Measurements from ENCODE around the gene GRAMD4. TPM values are rescaled to one million over a fixed set of nuclear protein-coding genes. Genes with fewer than 3 reads are reported as not detected.

The GRAMD4 gene
- total RNA-seq, 1 donor from 2014 or later = 58.1 TPM

DNA sequence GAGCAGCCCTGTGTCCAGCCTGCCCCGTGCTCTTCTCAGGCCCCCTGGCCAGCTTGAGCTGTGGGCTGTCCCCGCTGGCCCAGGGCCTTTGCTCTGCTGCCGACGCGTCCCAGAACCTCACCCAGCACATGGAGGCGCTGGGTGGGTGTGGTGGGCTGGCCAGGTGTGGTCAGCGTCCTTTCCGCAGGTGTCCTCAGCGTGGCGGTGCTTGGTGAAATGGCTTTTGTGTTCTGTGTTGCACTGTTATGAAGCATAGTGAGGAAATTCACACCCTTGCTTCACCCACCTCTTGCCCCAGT, 37.4 kb downstream of the GRAMD4 start:
- no peak for DNase-seq

DNA sequence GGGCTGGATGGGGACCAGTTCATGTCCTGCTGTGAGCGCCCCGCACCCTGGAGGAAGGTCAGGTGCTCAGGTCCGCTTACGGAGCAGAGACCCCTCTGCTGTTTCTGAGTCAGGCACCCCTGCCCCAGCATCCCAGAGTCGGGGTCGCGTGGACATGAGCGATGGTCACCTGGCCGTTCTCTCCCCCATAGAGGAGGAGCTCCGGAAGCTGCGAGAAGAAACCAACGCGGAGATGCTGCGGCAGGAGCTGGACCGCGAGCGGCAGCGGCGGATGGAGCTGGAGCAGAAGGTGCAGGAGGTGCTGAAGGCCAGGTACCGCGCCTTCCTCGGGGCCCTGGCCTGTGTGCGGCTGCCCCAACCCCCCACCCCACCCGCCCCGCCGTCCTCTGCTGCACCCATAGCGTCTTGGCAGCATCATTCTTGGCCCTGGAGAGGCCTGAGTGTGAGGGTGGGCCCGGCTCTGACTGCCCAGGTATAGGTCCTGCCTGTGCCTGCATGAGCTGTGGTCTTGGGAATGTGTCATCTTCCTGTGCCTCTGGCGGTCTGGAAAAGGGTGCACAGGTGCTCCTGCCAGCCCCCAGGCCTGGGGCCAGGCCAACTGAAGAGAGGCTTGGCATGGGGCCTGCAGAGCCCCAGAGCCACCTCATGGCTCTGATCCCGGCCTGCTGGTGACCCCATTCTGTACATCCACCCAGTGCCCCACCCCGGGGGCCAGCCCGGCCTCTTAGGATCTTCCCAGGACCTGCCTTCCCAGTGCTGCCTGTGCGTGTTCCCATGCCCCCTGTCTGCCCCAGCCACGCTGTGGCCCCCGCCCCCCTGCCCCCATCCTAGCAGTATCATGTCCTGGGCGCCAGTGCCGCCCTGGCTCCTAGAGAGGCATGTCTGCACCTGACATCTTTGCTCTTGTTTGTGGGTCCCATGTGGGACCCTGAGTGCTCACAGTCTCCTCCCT, 38.1 kb downstream of the GRAMD4 start:
- H3K36me3 ChIP-seq = peaks cover 17% of the 10 kb centered on the region
- H3K27ac ChIP-seq = no peak overlapping the region
- H3K4me3 ChIP-seq = no peak overlapping the region
- no peaks in the 10 kb centered on the region for H3K27me3 ChIP-seq (ENCODE audit: low read depth)
- no peak for ATAC-seq
- TF ChIP-seq, protein P1, sequence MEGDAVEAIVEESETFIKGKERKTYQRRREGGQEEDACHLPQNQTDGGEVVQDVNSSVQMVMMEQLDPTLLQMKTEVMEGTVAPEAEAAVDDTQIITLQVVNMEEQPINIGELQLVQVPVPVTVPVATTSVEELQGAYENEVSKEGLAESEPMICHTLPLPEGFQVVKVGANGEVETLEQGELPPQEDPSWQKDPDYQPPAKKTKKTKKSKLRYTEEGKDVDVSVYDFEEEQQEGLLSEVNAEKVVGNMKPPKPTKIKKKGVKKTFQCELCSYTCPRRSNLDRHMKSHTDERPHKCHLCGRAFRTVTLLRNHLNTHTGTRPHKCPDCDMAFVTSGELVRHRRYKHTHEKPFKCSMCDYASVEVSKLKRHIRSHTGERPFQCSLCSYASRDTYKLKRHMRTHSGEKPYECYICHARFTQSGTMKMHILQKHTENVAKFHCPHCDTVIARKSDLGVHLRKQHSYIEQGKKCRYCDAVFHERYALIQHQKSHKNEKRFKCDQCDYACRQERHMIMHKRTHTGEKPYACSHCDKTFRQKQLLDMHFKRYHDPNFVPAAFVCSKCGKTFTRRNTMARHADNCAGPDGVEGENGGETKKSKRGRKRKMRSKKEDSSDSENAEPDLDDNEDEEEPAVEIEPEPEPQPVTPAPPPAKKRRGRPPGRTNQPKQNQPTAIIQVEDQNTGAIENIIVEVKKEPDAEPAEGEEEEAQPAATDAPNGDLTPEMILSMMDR (IDR thresholded peaks at IDR 0.05) = no peak
- intact Hi-C loops (cut with DNase I) = no loop called here
- DNase-seq = no peak
- H3K4me1 ChIP-seq = peaks cover 5% of the 10 kb centered on the region
- no peaks in the 10 kb centered on the region for H3K9me3 ChIP-seq

More for the DNA sequence above, 37.4 kb downstream of the GRAMD4 start:
- TF ChIP-seq, protein P1 (IDR thresholded peaks at IDR 0.05) = no peak
- no peaks in the 10 kb centered on the region for H3K9me3 ChIP-seq
- H3K27me3 ChIP-seq (ENCODE audit: low read depth) = no peaks in the 10 kb centered on the region
- ATAC-seq = no peak
- intact Hi-C loops (cut with DNase I) = no loop called here
- H3K4me3 ChIP-seq = no peak overlapping the region
- H3K4me1 ChIP-seq = peaks cover 11% of the 10 kb centered on the region
- H3K36me3 ChIP-seq = peaks cover 11% of the 10 kb centered on the region
- H3K27ac ChIP-seq = no peak overlapping the region

DNA sequence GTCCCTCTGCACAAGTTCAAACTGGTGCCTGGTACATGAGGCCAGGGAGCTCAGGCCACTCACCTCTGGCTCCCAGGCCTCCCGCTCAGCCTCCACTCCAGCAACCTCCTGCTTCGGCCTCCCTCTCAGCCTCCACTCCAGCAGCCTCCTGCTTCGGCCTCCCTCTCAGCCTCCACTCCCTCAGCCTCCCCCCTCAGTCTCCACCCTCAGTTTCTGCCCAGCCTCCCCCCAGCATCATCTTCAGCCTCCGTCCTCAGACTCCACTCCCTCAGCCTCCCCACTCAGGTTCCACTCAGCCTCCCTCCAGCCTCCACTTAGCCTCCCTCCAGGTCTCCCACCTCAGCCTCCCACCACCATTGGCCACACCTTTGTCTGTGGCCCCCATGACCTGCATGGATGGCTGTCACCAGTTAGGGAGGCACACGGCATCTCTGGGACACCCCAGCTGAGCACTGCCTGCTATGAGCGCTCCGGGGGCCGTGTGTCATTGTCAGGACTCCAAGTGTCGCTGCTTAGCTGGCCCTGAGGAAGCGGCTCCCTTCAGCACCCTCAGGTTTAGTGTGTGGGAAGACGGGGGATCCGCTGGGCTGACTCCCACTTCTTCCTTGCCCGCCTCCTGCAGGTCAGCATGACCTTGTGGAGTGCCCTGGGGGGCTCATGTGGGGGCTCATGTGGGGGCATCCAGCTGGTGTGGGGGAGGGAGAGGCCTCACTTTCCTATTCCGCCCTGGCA, 39.0 kb downstream of the GRAMD4 start:
- no peak overlapping the region for H3K4me3 ChIP-seq
- H3K9me3 ChIP-seq = no peaks in the 10 kb centered on the region
- DNase-seq = no peak
- no peaks in the 10 kb centered on the region for H3K4me1 ChIP-seq
- no peak overlapping the region for H3K27ac ChIP-seq
- intact Hi-C loops (cut with DNase I) = no loop called here
- TF ChIP-seq, protein P1 (IDR thresholded peaks at IDR 0.05) = no peak
- H3K27me3 ChIP-seq (ENCODE audit: low read depth) = no peaks in the 10 kb centered on the region
- no peak for ATAC-seq
- H3K36me3 ChIP-seq = peaks cover 24% of the 10 kb centered on the region

DNA sequence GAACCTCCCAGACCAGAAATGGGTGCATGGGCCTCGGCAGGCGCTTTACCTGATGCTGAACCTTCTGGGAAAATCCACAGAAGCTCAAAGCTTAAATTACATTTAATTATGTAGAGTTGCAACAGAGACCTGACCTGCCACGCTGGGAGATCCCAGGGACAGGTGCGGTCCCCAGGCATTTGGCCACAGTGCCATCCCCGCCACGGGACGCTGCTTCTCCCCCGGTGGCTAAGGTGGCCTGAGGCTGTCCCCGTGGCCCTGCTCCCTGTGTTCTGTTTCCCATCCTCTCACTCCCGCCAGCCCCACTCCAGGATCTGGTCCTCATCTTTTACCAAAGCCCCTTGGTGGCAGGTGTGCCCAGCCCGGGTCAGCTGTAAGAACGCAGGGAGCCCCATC, 39.6 kb downstream of the GRAMD4 start:
- H3K27ac ChIP-seq = no peak overlapping the region
- H3K9me3 ChIP-seq = no peaks in the 10 kb centered on the region
- no peak for DNase-seq
- TF ChIP-seq, protein P1 (IDR thresholded peaks at IDR 0.05) = no peak
- H3K4me1 ChIP-seq = no peaks in the 10 kb centered on the region
- no peak overlapping the region for H3K4me3 ChIP-seq
- peaks cover 29% of the 10 kb centered on the region for H3K36me3 ChIP-seq
- ATAC-seq = no peak
- no peaks in the 10 kb centered on the region for H3K27me3 ChIP-seq (ENCODE audit: low read depth)
- intact Hi-C loops (cut with DNase I) = no loop called here

DNA sequence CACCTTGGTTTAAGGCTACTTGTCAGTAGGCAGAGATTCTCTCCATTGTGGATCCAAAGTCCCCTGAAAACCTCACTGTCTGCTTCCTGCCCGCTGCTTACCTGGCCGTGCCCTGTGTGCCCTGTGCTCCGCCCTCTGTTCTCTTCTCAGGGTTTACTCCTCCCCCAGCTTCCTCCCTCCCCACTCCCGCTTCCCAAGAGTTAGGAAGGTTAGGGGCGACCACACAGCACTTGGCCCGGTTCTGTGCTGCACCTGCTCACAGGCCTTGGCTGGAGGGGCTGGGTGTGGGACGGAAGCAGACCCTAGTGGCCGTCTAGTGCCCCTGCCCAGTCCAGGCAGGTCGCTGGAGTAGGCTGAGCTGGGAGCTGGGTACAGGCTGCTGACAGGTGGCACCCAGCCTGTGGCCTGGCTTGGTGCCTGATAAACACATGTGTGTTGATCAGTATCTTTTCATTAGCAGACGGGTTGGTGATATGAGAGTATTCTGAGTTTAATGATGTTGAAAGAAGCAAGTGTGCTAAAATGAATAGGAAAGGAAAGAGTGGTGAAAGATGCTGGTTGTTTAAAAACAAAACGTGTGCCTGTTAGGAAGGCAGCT, 40.5 kb downstream of the GRAMD4 start:
- TF ChIP-seq, protein P1 (IDR thresholded peaks at IDR 0.05) = no peak
- H3K4me1 ChIP-seq = no peaks in the 10 kb centered on the region
- no peaks in the 10 kb centered on the region for H3K27me3 ChIP-seq (ENCODE audit: low read depth)
- H3K9me3 ChIP-seq = no peaks in the 10 kb centered on the region
- H3K36me3 ChIP-seq = peaks cover 38% of the 10 kb centered on the region
- H3K27ac ChIP-seq = no peak overlapping the region
- ATAC-seq (peak; percentile 35 to 45), DNase-seq (no peak)
- intact Hi-C loops (cut with DNase I) = no loop called here
- H3K4me3 ChIP-seq = no peak overlapping the region
